Fibroblast of upper back skin (primary cell): ENCODE measurements around the gene ERMAP.

Experiments
- DNase-seq: peaks from one replicate; pipeline ENCODE4 v3.0.0-alpha.2; 2013

ERMAP gene

DNA sequence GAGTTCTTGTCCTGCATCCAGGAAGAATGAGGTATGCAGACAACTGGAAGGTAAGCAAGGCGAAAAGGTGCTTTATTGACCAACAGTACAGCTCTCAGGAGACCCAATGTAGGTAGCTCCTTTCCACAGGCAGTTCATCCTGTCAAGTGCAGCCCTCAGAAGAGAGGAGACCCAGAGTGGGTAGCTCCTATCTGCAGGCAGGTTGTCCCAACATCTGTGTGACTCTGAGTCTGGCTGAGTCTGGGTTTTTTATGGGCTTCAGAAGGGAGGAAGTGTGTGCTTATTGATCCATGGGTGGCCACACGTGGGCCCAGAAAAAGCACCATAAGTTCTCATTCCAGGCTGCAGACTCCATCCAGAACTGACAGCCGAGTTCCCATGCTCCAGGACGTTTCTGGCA is 63.5 kb downstream of the ERMAP start:
- DNase-seq = no peak

DNA sequence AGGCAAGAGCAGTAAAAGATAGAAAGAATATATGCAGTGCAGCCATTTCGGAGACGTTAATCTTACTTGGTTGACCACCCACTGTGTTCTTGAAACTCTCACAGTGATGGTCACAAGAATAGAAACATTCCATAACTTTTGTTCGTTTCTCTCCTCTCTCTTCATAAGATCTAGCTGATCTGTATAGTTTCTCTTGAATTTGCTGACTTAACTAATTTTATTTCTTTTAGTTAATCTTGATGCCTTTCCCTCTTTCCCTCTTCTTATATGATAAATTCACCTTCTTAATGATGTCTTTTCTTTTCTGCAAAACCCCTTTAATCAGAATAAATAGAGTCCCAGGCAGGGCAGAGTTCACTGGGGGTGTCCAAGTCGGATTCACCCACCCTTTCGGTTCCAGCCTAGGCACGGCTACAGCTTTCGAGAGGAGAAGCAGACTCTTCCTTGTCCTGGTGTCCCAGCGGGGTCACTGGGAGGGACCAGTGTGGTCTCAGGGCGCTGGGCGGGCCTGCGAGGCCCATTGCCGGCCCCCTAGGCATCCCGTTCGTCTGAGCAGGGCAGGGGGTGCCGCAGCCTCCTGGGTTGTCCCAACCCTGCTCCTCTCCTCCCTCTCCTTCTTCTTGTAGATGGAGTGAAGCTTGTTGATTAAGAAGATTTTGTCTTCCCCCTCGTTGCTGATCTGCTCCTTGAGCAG is 69.3 kb downstream of the ERMAP start:
- no peak for DNase-seq

DNA sequence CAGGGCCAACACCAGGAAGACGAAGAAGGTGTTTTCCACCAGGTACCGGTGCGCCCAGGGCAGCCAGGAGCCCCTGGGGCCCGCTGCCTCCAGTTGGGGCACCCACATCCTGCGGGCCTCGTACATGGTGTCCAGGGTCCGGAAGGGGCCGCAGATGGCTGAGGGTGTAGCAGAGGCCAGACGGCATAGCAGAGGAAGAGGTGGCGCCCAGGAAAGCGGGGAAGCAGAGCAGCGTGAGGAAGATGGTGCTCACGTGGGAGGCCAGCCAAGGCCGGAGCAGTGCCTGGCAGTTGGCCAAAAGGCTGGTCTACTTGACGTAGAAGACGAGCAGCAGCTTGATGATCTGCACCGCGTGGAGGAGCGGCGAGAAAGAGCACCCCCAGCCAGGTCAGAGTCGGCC is 69.9 kb downstream of the ERMAP start:
- no peak for DNase-seq

DNA sequence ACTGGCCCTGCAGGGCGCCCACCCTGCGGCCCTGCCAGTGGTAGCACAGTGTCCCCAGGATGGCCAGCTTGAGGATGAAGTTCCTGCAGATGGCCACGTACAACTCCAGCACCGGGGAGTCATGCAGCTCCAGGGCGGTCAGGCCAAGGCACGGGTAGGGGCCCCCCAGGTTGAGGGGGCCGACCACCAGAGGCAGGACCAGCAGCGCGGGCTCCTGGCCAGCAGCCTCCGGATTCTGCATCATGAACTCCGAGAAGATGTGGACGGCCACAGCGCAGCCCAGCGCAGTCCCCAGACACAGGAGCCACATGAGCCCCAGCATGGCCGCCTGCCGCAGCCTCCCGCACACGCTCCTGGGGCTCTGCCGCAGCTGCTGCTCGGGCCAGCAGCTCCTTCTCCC is 70.4 kb downstream of the ERMAP start:
- DNase-seq = no peak

DNA sequence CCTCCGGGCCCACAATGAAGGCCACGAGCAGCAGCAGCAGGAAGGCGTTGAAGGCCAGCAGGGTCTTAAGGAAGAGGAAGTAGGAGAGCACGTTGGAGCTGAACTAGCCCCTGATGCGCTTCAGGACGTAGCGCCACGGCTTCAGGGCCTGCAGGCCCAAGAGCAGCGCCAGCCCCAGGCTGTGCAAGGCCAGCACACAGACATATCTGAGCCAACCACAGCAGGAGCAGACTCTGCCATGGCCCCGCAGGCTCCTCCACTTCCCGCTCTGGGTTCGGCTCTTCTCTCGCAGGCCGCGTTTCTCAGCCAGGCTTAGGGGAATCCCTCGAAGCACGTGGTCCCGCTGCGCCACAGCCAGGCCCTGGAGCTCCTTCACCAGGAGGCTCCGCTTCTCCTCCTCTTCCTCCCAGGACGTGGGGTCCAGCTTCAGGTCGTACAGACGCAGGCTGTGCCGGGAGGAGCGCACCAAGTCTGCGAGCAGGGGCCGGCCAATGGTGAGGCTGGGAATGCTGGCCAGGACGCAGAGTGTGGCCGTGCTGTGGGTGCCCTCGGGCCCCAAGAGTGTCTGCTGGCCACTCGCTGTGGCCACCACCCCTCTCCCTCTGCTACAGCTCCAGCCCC is 71.2 kb downstream of the ERMAP start:
- DNase-seq = no peak

DNA sequence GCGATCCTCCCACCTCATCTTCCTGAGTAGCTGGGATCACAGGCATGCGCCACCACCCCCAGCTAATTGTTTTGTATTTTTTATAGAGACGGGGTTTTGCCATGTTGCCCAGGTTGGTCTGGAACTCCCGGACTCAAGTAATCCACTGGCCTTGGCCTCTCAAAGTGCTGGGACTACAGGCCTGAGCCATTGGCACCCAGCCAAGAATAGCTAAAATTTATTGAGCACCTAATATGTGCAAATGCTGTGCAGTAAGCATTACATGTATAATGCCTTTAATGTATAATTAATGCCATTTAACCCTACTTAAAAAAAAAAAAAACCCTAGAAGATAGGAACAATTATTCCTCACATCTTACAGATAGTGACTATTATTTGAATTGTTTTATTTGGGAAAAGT is 72.3 kb downstream of the ERMAP start:
- DNase-seq = no peak

DNA sequence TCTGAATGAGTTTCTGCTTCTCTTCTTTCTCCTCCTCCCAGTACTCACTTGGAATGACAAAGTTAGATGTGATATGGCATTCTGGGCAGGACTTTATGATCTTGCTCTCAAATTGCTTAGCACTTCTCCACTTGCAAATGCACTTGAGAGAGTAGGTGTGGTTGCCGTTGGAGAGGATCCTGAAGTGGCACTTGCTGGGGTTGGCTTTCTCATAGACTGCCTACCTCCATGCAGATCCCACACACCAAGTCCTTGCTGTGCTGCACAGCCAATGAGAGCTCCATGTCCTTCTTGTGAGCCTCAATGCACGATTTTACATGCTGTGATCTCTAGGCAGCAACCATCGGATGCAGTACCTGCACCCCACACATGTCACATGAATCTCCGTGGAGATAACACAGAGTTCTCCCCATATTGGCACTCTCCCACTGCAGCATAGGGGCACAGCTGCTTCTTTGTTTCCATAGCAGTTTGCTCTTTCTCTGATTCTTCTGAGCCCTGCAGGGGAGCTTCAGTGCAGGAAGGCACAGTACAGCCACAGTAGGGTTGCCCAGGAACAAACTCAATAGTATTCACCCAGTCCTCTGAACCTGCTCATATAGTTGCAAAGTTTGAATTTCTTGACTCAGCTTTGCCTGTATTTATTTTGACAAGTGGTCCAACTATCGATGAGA is 74.7 kb downstream of the ERMAP start:
- no peak for DNase-seq
